ENCODE measurements around the gene RPL37A.

RPL37A gene

GRCh38 chr2:216502381-216503158 is 3.9 kb downstream of the RPL37A start:
- no peak overlapping the region for H3K9ac ChIP-seq (ENCODE audit: low read depth, low read length)
- no peaks in the 10 kb centered on the region for H3K27me3 ChIP-seq (ENCODE audit: control insufficient read depth, insufficient read depth, low read length)
- H3K4me1 ChIP-seq (ENCODE audit: control insufficient read depth, insufficient read depth, low read length) = peaks cover 19% of the 10 kb centered on the region
- no peaks in the 10 kb centered on the region for H3K9me3 ChIP-seq (ENCODE audit: control insufficient read depth, insufficient read depth, low read length)
- H3K4me3 ChIP-seq (ENCODE audit: low read depth, low read length) = no peak overlapping the region
- H3K27ac ChIP-seq (ENCODE audit: low read depth, low read length) = peak overlapping the region; percentile 49
- H3K36me3 ChIP-seq (ENCODE audit: control insufficient read depth, insufficient read depth, low read length) = peaks cover 71% of the 10 kb centered on the region

GRCh38 chr2:216503159-216503629 is 4.5 kb downstream of the RPL37A start:
- H3K9me3 ChIP-seq (ENCODE audit: control insufficient read depth, insufficient read depth, low read length) = no peaks in the 10 kb centered on the region
- peak overlapping the region; percentile 49 for H3K27ac ChIP-seq (ENCODE audit: low read depth, low read length)
- no peaks in the 10 kb centered on the region for H3K27me3 ChIP-seq (ENCODE audit: control insufficient read depth, insufficient read depth, low read length)
- no peak overlapping the region for H3K4me3 ChIP-seq (ENCODE audit: low read depth, low read length)
- peaks cover 71% of the 10 kb centered on the region for H3K36me3 ChIP-seq (ENCODE audit: control insufficient read depth, insufficient read depth, low read length)
- H3K9ac ChIP-seq (ENCODE audit: low read depth, low read length) = no peak overlapping the region
- H3K4me1 ChIP-seq (ENCODE audit: control insufficient read depth, insufficient read depth, low read length) = peaks cover 12% of the 10 kb centered on the region

GRCh38 chr2:216503697-216504375 is 5.2 kb downstream of the RPL37A start:
- H3K36me3 ChIP-seq (ENCODE audit: control insufficient read depth, insufficient read depth, low read length) = peaks cover 71% of the 10 kb centered on the region
- no peaks in the 10 kb centered on the region for H3K9me3 ChIP-seq (ENCODE audit: control insufficient read depth, insufficient read depth, low read length)
- peaks cover 12% of the 10 kb centered on the region for H3K4me1 ChIP-seq (ENCODE audit: control insufficient read depth, insufficient read depth, low read length)
- peak overlapping the region; percentile 44 for H3K27ac ChIP-seq (ENCODE audit: low read depth, low read length)
- no peak overlapping the region for H3K9ac ChIP-seq (ENCODE audit: low read depth, low read length)
- no peaks in the 10 kb centered on the region for H3K27me3 ChIP-seq (ENCODE audit: control insufficient read depth, insufficient read depth, low read length)
- no peak overlapping the region for H3K4me3 ChIP-seq (ENCODE audit: low read depth, low read length)

- Histone ChIP-seq H3K4me3 (ENCODE audit: low read depth, low read length) (no peak overlapping the region), H3K36me3 (ENCODE audit: control insufficient read depth, insufficient read depth, low read length) (peaks cover 69% of the 10 kb centered on the region), H3K4me1 (ENCODE audit: control insufficient read depth, insufficient read depth, low read length) (peaks cover 12% of the 10 kb centered on the region), H3K9me3 (ENCODE audit: control insufficient read depth, insufficient read depth, low read length) (no peaks in the 10 kb centered on the region), H3K27ac (ENCODE audit: low read depth, low read length) (peak overlapping the region; percentile 44), H3K27me3 (ENCODE audit: control insufficient read depth, insufficient read depth, low read length) (no peaks in the 10 kb centered on the region), H3K9ac (ENCODE audit: low read depth, low read length) (no peak overlapping the region)
These were observed 5.7 kb downstream of the RPL37A start for GRCh38 chr2:216504376-216504762.

- Histone ChIP-seq H3K36me3 (ENCODE audit: control insufficient read depth, insufficient read depth, low read length) (peaks cover 58% of the 10 kb centered on the region), H3K9me3 (ENCODE audit: control insufficient read depth, insufficient read depth, low read length) (no peaks in the 10 kb centered on the region), H3K27ac (ENCODE audit: low read depth, low read length) (peak overlapping the region; percentile 14), H3K4me3 (ENCODE audit: low read depth, low read length) (no peak overlapping the region), H3K4me1 (ENCODE audit: control insufficient read depth, insufficient read depth, low read length) (peaks cover 5% of the 10 kb centered on the region; the same call in 1 of the 2 replicates), H3K9ac (ENCODE audit: low read depth, low read length) (no peak overlapping the region), H3K27me3 (ENCODE audit: control insufficient read depth, insufficient read depth, low read length) (no peaks in the 10 kb centered on the region)
These were observed 6.8 kb downstream of the RPL37A start for GRCh38 chr2:216505133-216506106.

GRCh38 chr2:216507220-216508160 is 8.8 kb downstream of the RPL37A start:
- no peak overlapping the region for H3K4me3 ChIP-seq (ENCODE audit: low read depth, low read length)
- no peaks in the 10 kb centered on the region for H3K4me1 ChIP-seq (ENCODE audit: control insufficient read depth, insufficient read depth, low read length)
- no peaks in the 10 kb centered on the region for H3K27me3 ChIP-seq (ENCODE audit: control insufficient read depth, insufficient read depth, low read length)
- H3K27ac ChIP-seq (ENCODE audit: low read depth, low read length) = peak overlapping the region; percentile 30
- H3K9ac ChIP-seq (ENCODE audit: low read depth, low read length) = no peak overlapping the region
- H3K9me3 ChIP-seq (ENCODE audit: control insufficient read depth, insufficient read depth, low read length) = no peaks in the 10 kb centered on the region
- peaks cover 38% of the 10 kb centered on the region for H3K36me3 ChIP-seq (ENCODE audit: control insufficient read depth, insufficient read depth, low read length)

- Histone ChIP-seq H3K36me3 (ENCODE audit: control insufficient read depth, insufficient read depth, low read length) (peaks cover 30% of the 10 kb centered on the region), H3K4me1 (ENCODE audit: control insufficient read depth, insufficient read depth, low read length) (no peaks in the 10 kb centered on the region), H3K27ac (ENCODE audit: low read depth, low read length) (no peak overlapping the region), H3K9me3 (ENCODE audit: control insufficient read depth, insufficient read depth, low read length) (no peaks in the 10 kb centered on the region), H3K4me3 (ENCODE audit: low read depth, low read length) (no peak overlapping the region), H3K27me3 (ENCODE audit: control insufficient read depth, insufficient read depth, low read length) (no peaks in the 10 kb centered on the region), H3K9ac (ENCODE audit: low read depth, low read length) (no peak overlapping the region)
These were observed 9.6 kb downstream of the RPL37A start for GRCh38 chr2:216508229-216508628.

GRCh38 chr2:216516730-216517350 is 18.2 kb downstream of the RPL37A start:
- Histone ChIP-seq H3K4me3 (ENCODE audit: low read depth, low read length) (no peak overlapping the region), H3K27me3 (ENCODE audit: control insufficient read depth, insufficient read depth, low read length) (no peaks in the 10 kb centered on the region), H3K9ac (ENCODE audit: low read depth, low read length) (no peak overlapping the region), H3K9me3 (ENCODE audit: control insufficient read depth, insufficient read depth, low read length) (no peaks in the 10 kb centered on the region), H3K27ac (ENCODE audit: low read depth, low read length) (no peak overlapping the region), H3K4me1 (ENCODE audit: control insufficient read depth, insufficient read depth, low read length) (no peaks in the 10 kb centered on the region), H3K36me3 (ENCODE audit: control insufficient read depth, insufficient read depth, low read length) (no peaks in the 10 kb centered on the region)

- Histone ChIP-seq H3K9ac (ENCODE audit: low read depth, low read length) (no peak overlapping the region), H3K27ac (ENCODE audit: low read depth, low read length) (no peak overlapping the region), H3K27me3 (ENCODE audit: control insufficient read depth, insufficient read depth, low read length) (no peaks in the 10 kb centered on the region), H3K4me3 (ENCODE audit: low read depth, low read length) (no peak overlapping the region), H3K4me1 (ENCODE audit: control insufficient read depth, insufficient read depth, low read length) (no peaks in the 10 kb centered on the region), H3K36me3 (ENCODE audit: control insufficient read depth, insufficient read depth, low read length) (no peaks in the 10 kb centered on the region), H3K9me3 (ENCODE audit: control insufficient read depth, insufficient read depth, low read length) (no peaks in the 10 kb centered on the region)
These were observed 19.0 kb downstream of the RPL37A start for GRCh38 chr2:216517447-216518225.

Measured in HUES48 (cell line).